HepG2 (cell line): ENCODE measurements around the gene ZNF511. TPM values are rescaled to one million over a fixed set of nuclear protein-coding genes. Genes with fewer than 3 reads are reported as not detected.

ENCODE experiments used
- ATF1 ChIP-seq: IDR thresholded peaks from 2 replicates; pipeline ENCODE4 v1.6.1; 2016; ENCODE audit warnings: mild to moderate bottlenecking, control low read depth
- CSRNP1 ChIP-seq: sonication (generic); formaldehyde crosslinking; IDR thresholded peaks from 2 replicates; pipeline ENCODE4 v1.8.1; 2023; ENCODE audit warnings: mild to moderate bottlenecking, missing genetic modification reagents
- HIVEP1 ChIP-seq: sonication (generic); formaldehyde crosslinking; IDR thresholded peaks from 2 replicates; pipeline ENCODE4 v1.4.0; 2020; ENCODE audit warnings: mild to moderate bottlenecking, missing genetic modification reagents
- KLF12 ChIP-seq: sonication (generic); formaldehyde crosslinking; IDR thresholded peaks from 2 replicates; pipeline ENCODE4 v1.4.0; 2020; ENCODE audit warnings: missing genetic modification reagents, borderline replicate concordance
- MYC ChIP-seq: sonication (generic); formaldehyde crosslinking; IDR thresholded peaks from 2 replicates; pipeline ENCODE4 v1.9.0; 2021; ENCODE audit warnings: missing genetic modification reagents, borderline replicate concordance
- NR2C2 ChIP-seq: sonication (generic); formaldehyde crosslinking; IDR thresholded peaks from 2 replicates; pipeline ENCODE4 v1.4.0; 2020; ENCODE audit warnings: missing genetic modification reagents, mild to moderate bottlenecking, moderate library complexity, borderline replicate concordance
- NRL ChIP-seq: sonication (generic); formaldehyde crosslinking; IDR thresholded peaks from 2 replicates; pipeline ENCODE4 v1.5.0; 2020; ENCODE audit warnings: missing genetic modification reagents, mild to moderate bottlenecking, moderate library complexity, borderline replicate concordance
- ZBTB2 ChIP-seq: sonication (generic); formaldehyde crosslinking; IDR thresholded peaks from 2 replicates; pipeline ENCODE4 v1.8.0; 2022; ENCODE audit warnings: low read depth, missing genetic modification reagents
- ZBTB43 ChIP-seq: sonication (generic); formaldehyde crosslinking; conservative IDR thresholded peaks from 2 replicates; pipeline ENCODE4 v1.4.0; 2020; ENCODE audit warnings: missing genetic modification reagents
- ZNF142 ChIP-seq: sonication (generic); formaldehyde crosslinking; IDR thresholded peaks from 2 replicates; pipeline ENCODE4 v1.4.0; 2020; ENCODE audit warnings: missing genetic modification reagents
- ZNF17 ChIP-seq: sonication (generic); formaldehyde crosslinking; IDR thresholded peaks from 2 replicates; pipeline ENCODE4 v1.5.0; 2020; ENCODE audit warnings: mild to moderate bottlenecking, missing genetic modification reagents
- ZNF18 ChIP-seq: sonication (generic); formaldehyde crosslinking; IDR thresholded peaks from 2 replicates; pipeline ENCODE4 v1.8.0; 2022; ENCODE audit warnings: mild to moderate bottlenecking, missing genetic modification reagents; ENCODE audit not compliant: insufficient replicate concordance
- ZNF572 ChIP-seq: sonication (generic); formaldehyde crosslinking; IDR thresholded peaks from 2 replicates; pipeline ENCODE4 v1.5.1; 2020; ENCODE audit warnings: mild to moderate bottlenecking, missing genetic modification reagents
- ZNF761 ChIP-seq: sonication (generic); formaldehyde crosslinking; conservative IDR thresholded peaks from 2 replicates; pipeline ENCODE4 v1.4.0; 2020; ENCODE audit warnings: mild to moderate bottlenecking, missing genetic modification reagents
- polyA plus RNA-seq, 8 experiments: library from polyadenylated mRNA; depleted of rRNA in 3 of 8; stranded (reverse) in 7 of 8; unstranded in 1 of 8; fragments of >200 nt; fragmentation: Illumina TruSeq in 4 of 8; extraction: Trizol in 4 of 8; gene quantifications; 2 replicates each; pipeline versions ENCODE4 v1.2.1 to v1.2.3, GENCODE V29; 2011 to 2016; ENCODE audit warnings: low read depth in 4 of 8, missing spikeins in 1 of 8, mixed read lengths in 1 of 8; ENCODE audit not compliant: insufficient read depth in 1 of 8
- total RNA-seq, 5 experiments: library from RNA; depleted of rRNA; stranded (reverse); fragments of >200 nt; fragmentation: Illumina TruSeq; extraction: Trizol; gene quantifications; 2 replicates each; pipeline ENCODE4 v1.2.3, GENCODE V29; 2016; ENCODE audit warnings: low read depth in 1 of 5

Gene ZNF511
- total and polyA plus RNA-seq, 2 of the 13 experiments (the other 11 are each of a cell fraction or from before 2014, with no cell fraction given): 35.6 to 66.4 TPM

- peak; percentile 27; the same call in 1 of the 2 replicates for TF ChIP-seq NRL (CRISPR knock-in tag)
- TF ChIP-seq HIVEP1: peak; percentile 54
- TF ChIP-seq ZNF142 (CRISPR knock-in tag): no peak; the same call in 1 of the 2 replicates
- no peak for TF ChIP-seq ZNF18
- peak; percentile 56; the same call in 1 of the 2 replicates for TF ChIP-seq MYC
- 0 out of 2 replicates have a peak, but pooled peaks have one; percentile 8 for TF ChIP-seq KLF12 (CRISPR knock-in tag)
- TF ChIP-seq NR2C2: peak; percentile 57
- TF ChIP-seq ZBTB43 (CRISPR knock-in tag): no peak
- no peak for TF ChIP-seq ATF1
- no peak for TF ChIP-seq ZNF17
- TF ChIP-seq ZNF572: 0 out of 2 replicates have a peak, but pooled peaks have one; percentile 20
- no peak for TF ChIP-seq ZBTB2 (CRISPR knock-in tag)
- TF ChIP-seq ZNF761 (CRISPR knock-in tag): 0 out of 2 replicates have a peak, but pooled peaks have one; percentile 52
- peak; percentile 39; the same call in 1 of the 2 replicates for TF ChIP-seq CSRNP1
Observed at GRCh38 chr10:133358162-133358924, 49.6 kb downstream of the ZNF511 start (continued).
